B cell (primary cell): ENCODE results near the gene SRSF2.

ENCODE experiments used
- EZH2 ChIP-seq: IDR thresholded peaks from 2 replicates; pipeline ENCODE4 v1.6.1; 2012; ENCODE audit warnings: borderline replicate concordance, low read depth, mild to moderate bottlenecking, moderate library complexity, low read length; ENCODE audit not compliant: insufficient read depth, poor library complexity, severe bottlenecking
- TF ChIP-seq, protein P1 (sequence below): fragments of 200-600 bp; IDR thresholded peaks from one replicate; pipeline ENCODE4 v1.8.0; 2022; ENCODE audit warnings: antibody characterized with exemption, mild to moderate bottlenecking

DNA sequence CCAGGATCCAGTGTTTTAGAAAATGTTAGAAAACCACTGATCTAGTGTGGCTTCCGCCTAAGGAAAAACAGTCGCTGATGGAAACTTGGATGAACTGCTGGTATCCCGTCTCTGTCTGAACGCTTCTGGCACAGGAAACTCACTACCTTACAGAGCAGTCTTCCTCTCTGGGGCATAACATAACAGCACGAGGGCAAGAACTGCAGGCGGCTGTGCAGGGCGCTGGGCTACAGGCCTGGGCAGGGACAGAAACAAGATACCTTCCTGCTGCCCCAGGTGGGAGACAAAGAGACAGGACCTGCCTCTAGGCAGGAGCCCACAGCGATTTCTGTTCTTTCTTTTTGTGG lies 36.9 kb downstream of the SRSF2 start:
- TF ChIP-seq, protein P1, sequence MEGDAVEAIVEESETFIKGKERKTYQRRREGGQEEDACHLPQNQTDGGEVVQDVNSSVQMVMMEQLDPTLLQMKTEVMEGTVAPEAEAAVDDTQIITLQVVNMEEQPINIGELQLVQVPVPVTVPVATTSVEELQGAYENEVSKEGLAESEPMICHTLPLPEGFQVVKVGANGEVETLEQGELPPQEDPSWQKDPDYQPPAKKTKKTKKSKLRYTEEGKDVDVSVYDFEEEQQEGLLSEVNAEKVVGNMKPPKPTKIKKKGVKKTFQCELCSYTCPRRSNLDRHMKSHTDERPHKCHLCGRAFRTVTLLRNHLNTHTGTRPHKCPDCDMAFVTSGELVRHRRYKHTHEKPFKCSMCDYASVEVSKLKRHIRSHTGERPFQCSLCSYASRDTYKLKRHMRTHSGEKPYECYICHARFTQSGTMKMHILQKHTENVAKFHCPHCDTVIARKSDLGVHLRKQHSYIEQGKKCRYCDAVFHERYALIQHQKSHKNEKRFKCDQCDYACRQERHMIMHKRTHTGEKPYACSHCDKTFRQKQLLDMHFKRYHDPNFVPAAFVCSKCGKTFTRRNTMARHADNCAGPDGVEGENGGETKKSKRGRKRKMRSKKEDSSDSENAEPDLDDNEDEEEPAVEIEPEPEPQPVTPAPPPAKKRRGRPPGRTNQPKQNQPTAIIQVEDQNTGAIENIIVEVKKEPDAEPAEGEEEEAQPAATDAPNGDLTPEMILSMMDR, result no peak
- no peak for TF ChIP-seq EZH2
